HG03521 (cell line): ENCODE results near the gene ETV1.
"Not testable (repeated sequence)": the region's sequence is repeated elsewhere in the genome, so short reads cannot be mapped to it uniquely, and the experiment has no call there.

ENCODE experiments used
- ATAC-seq: cut with Tn5 transposase; IDR thresholded peaks from one replicate; pipeline ENCODE4 v1.9.1; 2021; ENCODE audit warnings: mild to moderate bottlenecking, moderate library complexity; ENCODE audit not compliant: unreplicated experiment

Gene ETV1

GRCh38 chr7:13933536-13933935 lies 55.9 kb downstream of the ETV1 start:
- no peak for ATAC-seq

GRCh38 chr7:13933091-13933490 lies 56.4 kb downstream of the ETV1 start:
- ATAC-seq = no peak

GRCh38 chr7:13932131-13932530 lies 57.3 kb downstream of the ETV1 start:
- ATAC-seq = no peak

- no peak for ATAC-seq
These were observed 68.4 kb downstream of the ETV1 start for GRCh38 chr7:13921062-13921461.

- ATAC-seq = no peak
These were observed 69.3 kb downstream of the ETV1 start for GRCh38 chr7:13920053-13920697.

- ATAC-seq = not testable (repeated sequence)
These were observed 71.1 kb downstream of the ETV1 start for GRCh38 chr7:13918333-13918732.

- ATAC-seq = not testable (repeated sequence)
These were observed 72.4 kb downstream of the ETV1 start for GRCh38 chr7:13917103-13917502.

- no peak for ATAC-seq
These were observed 73.6 kb downstream of the ETV1 start for GRCh38 chr7:13915891-13916290.

- ATAC-seq = no peak
These were observed 76.7 kb downstream of the ETV1 start for GRCh38 chr7:13912715-13913278.

GRCh38 chr7:13911909-13912308 lies 77.6 kb downstream of the ETV1 start:
- ATAC-seq = no peak

- no peak for ATAC-seq
These were observed 78.5 kb downstream of the ETV1 start for GRCh38 chr7:13910805-13911551.

GRCh38 chr7:13908667-13909397 lies 80.6 kb downstream of the ETV1 start:
- ATAC-seq = no peak

GRCh38 chr7:13907831-13908230 lies 81.6 kb downstream of the ETV1 start:
- no peak for ATAC-seq

- ATAC-seq = no peak
These were observed 84.8 kb downstream of the ETV1 start for GRCh38 chr7:13904689-13905088.

GRCh38 chr7:13904007-13904406 lies 85.5 kb downstream of the ETV1 start:
- no peak for ATAC-seq

GRCh38 chr7:13901577-13901976 lies 87.9 kb downstream of the ETV1 start:
- no peak for ATAC-seq

- ATAC-seq = no peak
These were observed 90.4 kb downstream of the ETV1 start for GRCh38 chr7:13898957-13899670.

GRCh38 chr7:13897819-13898218 lies 91.6 kb downstream of the ETV1 start:
- ATAC-seq = no peak

- ATAC-seq = no peak
These were observed 94.5 kb downstream of the ETV1 start for GRCh38 chr7:13894954-13895353.

GRCh38 chr7:13894377-13894776 lies 95.1 kb downstream of the ETV1 start:
- no peak for ATAC-seq

- ATAC-seq = no peak
These were observed 98.7 kb downstream of the ETV1 start for GRCh38 chr7:13890793-13891192.
